ENCODE data around the gene DLGAP4.

The DLGAP4 gene

DNA sequence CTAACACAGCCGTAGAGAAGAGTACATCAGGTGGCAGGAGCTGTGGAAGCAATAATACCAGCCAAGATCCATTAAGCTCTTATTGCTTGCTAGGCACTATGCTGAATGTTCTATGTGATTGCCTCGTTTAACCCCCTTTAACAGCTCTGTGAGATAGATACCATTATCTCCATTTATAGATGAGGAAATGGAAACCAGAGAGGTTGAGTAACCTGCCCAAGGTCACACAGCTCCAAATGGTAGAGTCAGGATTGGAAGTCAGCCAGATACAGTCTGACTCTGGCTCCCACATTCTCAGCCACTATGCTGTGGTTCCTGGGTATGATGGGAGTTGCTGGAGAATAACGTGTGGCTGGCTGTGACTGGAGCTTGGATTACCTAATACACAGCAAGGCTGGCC lies 92.4 kb downstream of the DLGAP4 start:
- Histone ChIP-seq H3K9me2 (replicated peaks; ENCODE audit: control insufficient read depth, low read length) (no peaks in the 10 kb centered on the region), H3F3A (ENCODE audit: control insufficient read depth, insufficient read depth) (no peaks in the 10 kb centered on the region), H3K4me1 (ENCODE audit: control insufficient read depth, low read length) (no peaks in the 10 kb centered on the region), H3K79me2 (ENCODE audit: control insufficient read depth, low read length) (no peaks in the 10 kb centered on the region), H3K36me3 (ENCODE audit: control insufficient read depth, low read length) (no peaks in the 10 kb centered on the region), H3K4me3 (ENCODE audit: low read length) (no peak overlapping the region), H3K27me3 (ENCODE audit: control insufficient read depth, low read length) (no peaks in the 10 kb centered on the region), H3K27ac (ENCODE audit: low read depth, low read length) (no peak overlapping the region), H4K20me1 (ENCODE audit: control insufficient read depth, insufficient read depth, low read depth, low read length) (no peaks in the 10 kb centered on the region), H3K9me3 (ENCODE audit: control insufficient read depth, insufficient read depth, low read length) (no peaks in the 10 kb centered on the region), H3K4me2 (ENCODE audit: low read length) (no peak overlapping the region)
- TF ChIP-seq, protein P1, sequence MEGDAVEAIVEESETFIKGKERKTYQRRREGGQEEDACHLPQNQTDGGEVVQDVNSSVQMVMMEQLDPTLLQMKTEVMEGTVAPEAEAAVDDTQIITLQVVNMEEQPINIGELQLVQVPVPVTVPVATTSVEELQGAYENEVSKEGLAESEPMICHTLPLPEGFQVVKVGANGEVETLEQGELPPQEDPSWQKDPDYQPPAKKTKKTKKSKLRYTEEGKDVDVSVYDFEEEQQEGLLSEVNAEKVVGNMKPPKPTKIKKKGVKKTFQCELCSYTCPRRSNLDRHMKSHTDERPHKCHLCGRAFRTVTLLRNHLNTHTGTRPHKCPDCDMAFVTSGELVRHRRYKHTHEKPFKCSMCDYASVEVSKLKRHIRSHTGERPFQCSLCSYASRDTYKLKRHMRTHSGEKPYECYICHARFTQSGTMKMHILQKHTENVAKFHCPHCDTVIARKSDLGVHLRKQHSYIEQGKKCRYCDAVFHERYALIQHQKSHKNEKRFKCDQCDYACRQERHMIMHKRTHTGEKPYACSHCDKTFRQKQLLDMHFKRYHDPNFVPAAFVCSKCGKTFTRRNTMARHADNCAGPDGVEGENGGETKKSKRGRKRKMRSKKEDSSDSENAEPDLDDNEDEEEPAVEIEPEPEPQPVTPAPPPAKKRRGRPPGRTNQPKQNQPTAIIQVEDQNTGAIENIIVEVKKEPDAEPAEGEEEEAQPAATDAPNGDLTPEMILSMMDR (IDR thresholded peaks at IDR 0.05; ENCODE audit: low read depth, low read length, poor library complexity, severe bottlenecking), result no peak
- no peak for TF ChIP-seq EZH2phosphoT487 (IDR thresholded peaks at IDR 0.05; ENCODE audit: borderline replicate concordance, low read length)

- TF ChIP-seq, protein P1 (IDR thresholded peaks at IDR 0.05; ENCODE audit: low read depth, low read length, poor library complexity, severe bottlenecking), result peak; percentile 79
- no peak for TF ChIP-seq EZH2phosphoT487 (IDR thresholded peaks at IDR 0.05; ENCODE audit: borderline replicate concordance, low read length)
- Histone ChIP-seq H3K4me3 (ENCODE audit: low read length) (no peak overlapping the region), H3K79me2 (ENCODE audit: control insufficient read depth, low read length) (no peaks in the 10 kb centered on the region), H3K9me2 (replicated peaks; ENCODE audit: control insufficient read depth, low read length) (no peaks in the 10 kb centered on the region), H3K27me3 (ENCODE audit: control insufficient read depth, low read length) (no peaks in the 10 kb centered on the region), H3F3A (ENCODE audit: control insufficient read depth, insufficient read depth) (no peaks in the 10 kb centered on the region), H3K36me3 (ENCODE audit: control insufficient read depth, low read length) (no peaks in the 10 kb centered on the region), H3K4me2 (ENCODE audit: low read length) (no peak overlapping the region), H4K20me1 (ENCODE audit: control insufficient read depth, insufficient read depth, low read depth, low read length) (no peaks in the 10 kb centered on the region), H3K9me3 (ENCODE audit: control insufficient read depth, insufficient read depth, low read length) (no peaks in the 10 kb centered on the region), H3K4me1 (ENCODE audit: control insufficient read depth, low read length) (no peaks in the 10 kb centered on the region), H3K27ac (ENCODE audit: low read depth, low read length) (no peak overlapping the region)
These were observed 93.2 kb downstream of the DLGAP4 start for GRCh38 chr20:36399147-36399968.

DNA sequence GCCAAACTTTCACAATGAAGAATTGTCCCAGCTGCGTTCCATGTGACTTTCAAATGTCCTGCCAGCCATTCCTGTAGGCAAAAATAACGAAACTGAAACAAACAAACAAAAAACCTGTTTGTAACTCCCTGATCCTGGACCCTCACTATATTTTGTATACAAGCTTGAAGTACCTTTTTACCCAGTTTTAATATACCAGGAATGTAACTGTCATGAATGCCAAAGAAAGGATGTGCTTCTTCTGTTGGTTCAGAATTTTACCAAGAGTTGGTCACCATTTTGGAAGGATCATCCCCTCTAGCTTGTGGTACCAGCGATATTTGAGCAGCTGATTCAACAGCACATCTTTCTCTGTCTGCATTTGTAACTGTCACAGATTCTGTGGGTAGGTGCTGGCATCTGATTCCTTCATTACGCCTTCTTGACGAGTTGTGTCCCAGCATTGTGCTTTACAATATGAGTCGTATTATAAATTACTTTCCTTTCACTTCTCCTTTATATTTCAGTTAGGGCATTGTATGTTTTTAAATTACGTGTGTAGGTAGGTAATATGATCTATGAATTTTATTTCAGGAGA lies 93.9 kb downstream of the DLGAP4 start:
- no peaks in the 10 kb centered on the region for H3K36me3 ChIP-seq (ENCODE audit: control insufficient read depth, low read length)
- H3K9me2 ChIP-seq (replicated peaks; ENCODE audit: control insufficient read depth, low read length), result no peaks in the 10 kb centered on the region
- TF ChIP-seq, protein P1 (IDR thresholded peaks at IDR 0.05; ENCODE audit: low read depth, low read length, poor library complexity, severe bottlenecking), result no peak
- TF ChIP-seq EZH2phosphoT487 (IDR thresholded peaks at IDR 0.05; ENCODE audit: borderline replicate concordance, low read length), result no peak
- H3K4me2 ChIP-seq (ENCODE audit: low read length), result no peak overlapping the region
- H3K4me3 ChIP-seq (ENCODE audit: low read length), result no peak overlapping the region
- no peaks in the 10 kb centered on the region for H3K79me2 ChIP-seq (ENCODE audit: control insufficient read depth, low read length)
- no peaks in the 10 kb centered on the region for H3K27me3 ChIP-seq (ENCODE audit: control insufficient read depth, low read length)
- H3K9me3 ChIP-seq (ENCODE audit: control insufficient read depth, insufficient read depth, low read length), result no peaks in the 10 kb centered on the region
- H3K4me1 ChIP-seq (ENCODE audit: control insufficient read depth, low read length), result no peaks in the 10 kb centered on the region
- H3K27ac ChIP-seq (ENCODE audit: low read depth, low read length), result no peak overlapping the region
- no peaks in the 10 kb centered on the region for H4K20me1 ChIP-seq (ENCODE audit: control insufficient read depth, insufficient read depth, low read depth, low read length)
- no peaks in the 10 kb centered on the region for H3F3A ChIP-seq (ENCODE audit: control insufficient read depth, insufficient read depth)

All from DOHH2 (cell line).